ENCODE results near the gene TAF15.
A peak's percentile ranks its signal among the peaks of the same experiment; 100 is the strongest.

Gene TAF15

DNA sequence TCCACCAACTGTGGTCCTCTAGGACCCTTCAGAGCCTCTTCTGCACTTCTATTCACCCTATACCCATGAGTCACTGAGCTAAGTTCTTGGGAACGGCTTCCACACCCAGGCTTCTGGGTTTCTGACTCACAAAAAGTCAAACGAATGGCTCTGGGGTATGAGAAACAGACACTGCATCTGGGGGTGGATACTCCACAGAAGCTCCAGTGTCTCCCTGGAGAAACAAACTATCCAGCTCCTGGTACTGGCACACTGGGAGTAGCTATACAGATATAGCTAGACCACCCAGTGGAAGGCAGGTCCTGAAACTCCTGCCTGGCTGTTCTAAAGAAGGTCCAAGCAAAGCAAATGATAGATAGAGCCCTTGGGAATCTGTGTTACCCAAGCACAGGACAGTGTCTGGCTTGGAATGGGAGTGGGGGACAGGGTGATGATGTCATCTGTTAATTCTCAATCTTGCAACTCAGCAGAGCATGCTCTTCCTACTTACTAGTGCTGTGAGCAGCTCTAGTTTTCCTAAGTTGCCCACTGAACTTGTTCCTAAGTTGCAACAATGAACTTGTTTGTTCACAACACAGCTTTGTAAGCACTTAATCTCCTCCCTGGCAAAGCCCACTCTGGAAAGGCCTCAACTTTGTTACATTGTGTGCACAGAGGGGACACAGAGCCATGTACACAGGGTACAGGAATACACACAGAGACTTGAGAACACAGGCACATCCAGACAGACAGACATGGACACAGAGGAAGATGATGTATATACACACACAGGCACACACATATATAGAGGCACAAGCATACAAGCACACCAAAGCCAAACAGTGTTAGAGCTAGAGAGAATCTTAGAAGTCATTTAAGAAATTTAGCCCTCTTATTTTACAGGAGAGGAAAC lies 20.6 kb upstream of the TAF15 start:
- H3K27ac ChIP-seq, result peak overlapping the region; percentile 90

GRCh38 chr17:35790841-35791240 lies 18.4 kb upstream of the TAF15 start:
- no peak overlapping the region for H3K27ac ChIP-seq
- no peak for TF ChIP-seq CTCF (conservative IDR thresholded peaks at IDR 0.05)

More for the DNA sequence above, 20.6 kb upstream of the TAF15 start:
- TF ChIP-seq CTCF (conservative IDR thresholded peaks at IDR 0.05), result no peak

DNA sequence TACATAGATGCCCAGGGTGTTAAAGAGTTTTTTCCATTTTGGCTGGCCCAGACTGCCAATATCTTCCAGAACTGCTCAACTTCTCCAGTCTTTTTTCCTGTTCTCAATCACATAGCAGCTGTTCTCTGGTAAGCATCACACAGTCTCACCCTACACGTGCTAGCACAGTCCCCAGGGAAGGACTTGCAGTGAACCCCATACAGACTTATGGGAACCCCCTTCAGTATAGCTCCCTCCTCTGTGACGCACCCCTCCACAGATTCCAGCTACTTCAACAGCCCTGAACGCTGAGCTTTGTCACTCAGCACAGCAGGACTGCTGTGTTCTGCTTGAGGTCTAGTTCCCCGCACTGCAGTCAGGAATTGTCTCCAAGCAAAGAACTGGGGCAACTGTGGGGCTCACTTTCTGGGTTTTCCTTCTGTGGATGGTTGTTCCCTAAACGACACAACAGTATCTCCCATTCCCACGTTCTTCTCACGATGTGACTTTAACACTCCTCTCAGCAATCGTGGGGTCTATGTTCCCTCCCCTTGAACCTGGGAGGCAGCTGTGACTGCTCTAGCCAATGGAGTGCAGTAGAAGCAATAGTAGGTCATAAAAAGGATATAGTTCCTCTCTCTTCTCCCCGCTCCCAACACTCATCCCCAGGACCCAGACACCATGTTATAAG lies 17.5 kb upstream of the TAF15 start:
- no peak for TF ChIP-seq CTCF (conservative IDR thresholded peaks at IDR 0.05)
- no peak overlapping the region for H3K27ac ChIP-seq

DNA sequence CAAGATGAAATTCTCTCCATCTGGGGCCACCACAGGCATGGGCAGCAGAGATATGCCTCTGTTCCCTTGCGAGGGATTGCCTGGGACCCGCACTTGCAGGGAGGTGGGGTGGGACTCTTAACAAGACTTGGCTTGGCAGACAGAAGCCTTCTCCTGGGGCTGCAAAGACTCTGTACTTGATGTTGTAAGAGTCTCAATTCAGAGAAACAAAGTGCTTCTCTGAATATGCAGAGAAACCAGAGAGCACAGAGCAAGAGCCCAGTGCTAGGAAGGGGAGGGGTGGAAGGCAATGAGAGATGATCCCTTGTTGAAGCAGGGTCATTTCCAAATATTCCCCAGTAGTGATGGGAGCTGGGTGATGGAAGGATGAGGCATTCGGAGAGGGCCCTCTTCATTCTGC lies 16.0 kb upstream of the TAF15 start:
- H3K27ac ChIP-seq, result no peak overlapping the region
- no peak for TF ChIP-seq CTCF (conservative IDR thresholded peaks at IDR 0.05)

GRCh38 chr17:35795007-35795870 lies 14.0 kb upstream of the TAF15 start, which contains the start of gene MMP28:
Gene MMP28, minus strand, starts transcription at chr17:35795641. Its CDS starts 264 bp downstream, at chr17:35795377.
- TF ChIP-seq CTCF (conservative IDR thresholded peaks at IDR 0.05), result no peak
- peak within 1 kb of the TSS; percentile 75 for H3K27ac ChIP-seq

DNA sequence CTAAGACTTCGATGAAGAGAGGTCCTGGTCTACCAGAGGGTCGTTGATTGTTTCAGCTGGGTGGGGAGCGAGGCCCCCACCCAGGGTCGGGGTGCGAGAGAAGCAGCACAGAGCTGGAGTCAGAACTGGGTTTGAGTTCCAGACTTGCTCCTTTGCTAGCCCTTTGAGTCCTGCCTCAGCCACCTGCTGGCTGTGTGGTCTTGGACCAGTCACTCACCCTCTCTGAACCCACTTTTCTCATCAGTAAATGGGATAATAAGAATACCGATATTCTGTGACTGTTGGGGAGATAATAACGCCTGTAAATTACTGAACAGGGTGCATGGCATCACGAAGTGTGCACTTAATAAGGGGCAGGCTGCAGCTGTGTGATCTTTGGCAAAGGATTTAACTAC lies 13.4 kb upstream of the TAF15 start:
- no peak for TF ChIP-seq CTCF (conservative IDR thresholded peaks at IDR 0.05)
- peak overlapping the region; percentile 75 for H3K27ac ChIP-seq

GRCh38 chr17:35796942-35797341 lies 12.3 kb upstream of the TAF15 start:
- no peak overlapping the region for H3K27ac ChIP-seq

More at GRCh38 chr17:35796942-35797341, 12.3 kb upstream of the TAF15 start:
- TF ChIP-seq CTCF (conservative IDR thresholded peaks at IDR 0.05), result no peak

Measured in VCaP (cell line).